Stimulated activated CD4-positive, alpha-beta T cell treated with anti-CD3 and anti-CD28 coated beads, Interleukin-1b, Interleukin-23, amount 100 ng/mL, for 24 hours (primary cell): ENCODE data around the gene CEP85.
"Not testable (repeated sequence)": the region's sequence is repeated elsewhere in the genome, so short reads cannot be mapped to it uniquely, and the experiment has no call there.

Experiments
- DNase-seq, 4 experiments: peaks; one replicate each; pipeline ENCODE4 v3.0.0-alpha.2; 2020; ENCODE audit warnings: low read depth in 4 of 4, low spot score in 1 of 4

The CEP85 gene

GRCh38 chr1:26288311-26288941 lies 54.4 kb downstream of the CEP85 start:
- DNase-seq: peak in 2 of 4 experiments; percentile 59

GRCh38 chr1:26289158-26290059 lies 55.4 kb downstream of the CEP85 start:
- no peak for DNase-seq

GRCh38 chr1:26290122-26290881 lies 56.3 kb downstream of the CEP85 start:
- no peak for DNase-seq

- DNase-seq: no peak
Observed at GRCh38 chr1:26290882-26291261, 56.9 kb downstream of the CEP85 start.

GRCh38 chr1:26291433-26291832 lies 57.4 kb downstream of the CEP85 start:
- DNase-seq: no peak

GRCh38 chr1:26291939-26292338 lies 57.9 kb downstream of the CEP85 start:
- no peak for DNase-seq

- not testable (repeated sequence) for DNase-seq
Observed at GRCh38 chr1:26292735-26293134, 58.7 kb downstream of the CEP85 start.

- no peak for DNase-seq
Observed at GRCh38 chr1:26293911-26294463, 60.0 kb downstream of the CEP85 start.

- no peak for DNase-seq
Observed at GRCh38 chr1:26295194-26296138, 61.5 kb downstream of the CEP85 start.

GRCh38 chr1:26296340-26297056 lies 62.5 kb downstream of the CEP85 start:
- DNase-seq: no peak

- no peak for DNase-seq
Observed at GRCh38 chr1:26297057-26297790, 63.2 kb downstream of the CEP85 start.

- no peak for DNase-seq
Observed at GRCh38 chr1:26297791-26298124, 63.8 kb downstream of the CEP85 start.

GRCh38 chr1:26300578-26301275 lies 66.7 kb downstream of the CEP85 start:
- DNase-seq: no peak

GRCh38 chr1:26302733-26303405 lies 68.9 kb downstream of the CEP85 start:
- no peak for DNase-seq

GRCh38 chr1:26305667-26306289 lies 71.8 kb downstream of the CEP85 start:
- DNase-seq: no peak

- DNase-seq: peak; percentile 68 to 90 (median 88)
Observed at GRCh38 chr1:26306290-26307229, 72.6 kb downstream of the CEP85 start, which contains the start of gene UBXN11. TSS of gene UBXN11 (minus strand) at chr1:26306636. CDS start at chr1:26302883, 3,753 bp downstream.
